Loucy (cell line): ENCODE measurements around the gene NTHL1.

Source experiments
- H2AFZ ChIP-seq: fragments of 200-600 bp; sonication (generic); 2 replicates; pipeline ENCODE4 v1.6.0; 2016; ENCODE audit warnings: antibody characterized with exemption, mild to moderate bottlenecking, low read length, moderate library complexity
- H3F3A ChIP-seq: fragments of 200-600 bp; 2 replicates; pipeline ENCODE4 v1.6.0; 2016; ENCODE audit warnings: antibody characterized with exemption, low read depth, mild to moderate bottlenecking
- H3K27me3 ChIP-seq: fragments of 200-600 bp; sonication (generic); 2 replicates; pipeline ENCODE4 v1.6.1; 2014; ENCODE audit warnings: low read length, mild to moderate bottlenecking; ENCODE audit not compliant: insufficient read depth, poor library complexity, severe bottlenecking
- H3K36me3 ChIP-seq: fragments of 200-600 bp; sonication (generic); 2 replicates; pipeline ENCODE4 v1.6.1; 2016; ENCODE audit warnings: low read length; ENCODE audit not compliant: insufficient read depth
- H3K4me1 ChIP-seq: fragments of 200-600 bp; sonication (generic); 2 replicates; pipeline ENCODE4 v1.5.1; 2014; ENCODE audit warnings: low read length, mild to moderate bottlenecking; ENCODE audit not compliant: insufficient read depth, poor library complexity, severe bottlenecking
- H3K4me2 ChIP-seq: fragments of 200-600 bp; sonication (generic); 2 replicates; pipeline ENCODE4 v1.6.0; 2014; ENCODE audit warnings: antibody characterized with exemption, low read length, low read depth, mild to moderate bottlenecking; ENCODE audit not compliant: poor library complexity, severe bottlenecking
- H3K4me3 ChIP-seq: fragments of 200-600 bp; sonication (generic); 2 replicates; pipeline ENCODE4 v1.5.1; 2014; ENCODE audit warnings: low read length, mild to moderate bottlenecking, mixed read lengths; ENCODE audit not compliant: poor library complexity, severe bottlenecking
- H3K79me2 ChIP-seq: fragments of 200-600 bp; sonication (generic); 2 replicates; pipeline ENCODE4 v1.6.1; 2014; ENCODE audit warnings: low read length; ENCODE audit not compliant: insufficient read depth
- H3K9ac ChIP-seq: fragments of 200-600 bp; sonication (generic); 2 replicates; pipeline ENCODE4 v1.6.0; 2014; ENCODE audit warnings: mild to moderate bottlenecking, low read depth, low read length, moderate library complexity; ENCODE audit not compliant: poor library complexity, severe bottlenecking
- H3K9me2 ChIP-seq: fragments of 200-600 bp; sonication (generic); replicated peaks from 2 replicates; pipeline ENCODE4 v1.6.1; 2016; ENCODE audit warnings: low read depth, low read length, mixed read lengths
- H3K9me3 ChIP-seq: fragments of 200-600 bp; sonication (generic); 2 replicates; pipeline ENCODE4 v1.6.1; 2014; ENCODE audit warnings: mild to moderate bottlenecking, antibody characterized with exemption, low read length, low read depth; ENCODE audit not compliant: insufficient read depth
- H4K20me1 ChIP-seq: fragments of 200-600 bp; sonication (generic); 2 replicates; pipeline ENCODE4 v1.6.0; 2014; ENCODE audit warnings: antibody characterized with exemption, low read length, mild to moderate bottlenecking; ENCODE audit not compliant: insufficient read depth, poor library complexity, severe bottlenecking
- EZH2phosphoT487 ChIP-seq: fragments of 200-600 bp; IDR thresholded peaks from 2 replicates; pipeline ENCODE4 v1.6.1; 2018; ENCODE audit warnings: antibody characterized with exemption, mild to moderate bottlenecking, moderate library complexity, borderline replicate concordance
- TF ChIP-seq, protein P1 (sequence below): fragments of 200-600 bp; sonication (generic); conservative IDR thresholded peaks from 2 replicates; pipeline ENCODE4 v1.5.1; 2014; ENCODE audit warnings: mild to moderate bottlenecking, antibody characterized with exemption, low read length

The NTHL1 gene

DNA sequence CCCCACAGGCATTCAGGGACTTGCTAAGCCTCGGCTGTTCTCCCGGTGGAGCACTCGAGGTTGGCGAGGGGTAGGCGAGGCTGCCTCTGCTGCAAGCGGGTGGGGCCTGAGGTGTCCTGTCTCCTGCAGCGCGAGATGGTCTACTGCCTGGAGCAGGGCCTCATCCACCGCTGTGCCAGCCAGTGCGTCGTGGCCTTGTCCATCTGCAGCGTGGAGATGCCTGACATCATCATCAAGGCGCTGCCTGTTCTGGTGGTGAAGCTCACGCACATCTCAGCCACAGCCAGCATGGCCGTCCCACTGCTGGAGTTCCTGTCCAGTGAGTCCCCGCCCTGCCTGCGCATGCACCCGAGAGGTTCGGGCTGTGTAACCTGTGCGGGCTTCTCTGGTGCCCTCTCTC lies 26.4 kb upstream of the NTHL1 start:
- Histone ChIP-seq H3K4me3 (no peak overlapping the region), H3K27me3 (no peaks in the 10 kb centered on the region), H3K9me3 (no peaks in the 10 kb centered on the region), H3K4me2 (no peak overlapping the region), H3K9me2 (no peaks in the 10 kb centered on the region), H2AFZ (no peak overlapping the region), H3K4me1 (no peaks in the 10 kb centered on the region), H3K79me2 (no peaks in the 10 kb centered on the region), H4K20me1 (no peaks in the 10 kb centered on the region), H3K36me3 (no peaks in the 10 kb centered on the region), H3K9ac (no peak overlapping the region), H3F3A (no peaks in the 10 kb centered on the region)
- TF ChIP-seq, protein P1, sequence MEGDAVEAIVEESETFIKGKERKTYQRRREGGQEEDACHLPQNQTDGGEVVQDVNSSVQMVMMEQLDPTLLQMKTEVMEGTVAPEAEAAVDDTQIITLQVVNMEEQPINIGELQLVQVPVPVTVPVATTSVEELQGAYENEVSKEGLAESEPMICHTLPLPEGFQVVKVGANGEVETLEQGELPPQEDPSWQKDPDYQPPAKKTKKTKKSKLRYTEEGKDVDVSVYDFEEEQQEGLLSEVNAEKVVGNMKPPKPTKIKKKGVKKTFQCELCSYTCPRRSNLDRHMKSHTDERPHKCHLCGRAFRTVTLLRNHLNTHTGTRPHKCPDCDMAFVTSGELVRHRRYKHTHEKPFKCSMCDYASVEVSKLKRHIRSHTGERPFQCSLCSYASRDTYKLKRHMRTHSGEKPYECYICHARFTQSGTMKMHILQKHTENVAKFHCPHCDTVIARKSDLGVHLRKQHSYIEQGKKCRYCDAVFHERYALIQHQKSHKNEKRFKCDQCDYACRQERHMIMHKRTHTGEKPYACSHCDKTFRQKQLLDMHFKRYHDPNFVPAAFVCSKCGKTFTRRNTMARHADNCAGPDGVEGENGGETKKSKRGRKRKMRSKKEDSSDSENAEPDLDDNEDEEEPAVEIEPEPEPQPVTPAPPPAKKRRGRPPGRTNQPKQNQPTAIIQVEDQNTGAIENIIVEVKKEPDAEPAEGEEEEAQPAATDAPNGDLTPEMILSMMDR = no peak
- no peak for TF ChIP-seq EZH2phosphoT487

DNA sequence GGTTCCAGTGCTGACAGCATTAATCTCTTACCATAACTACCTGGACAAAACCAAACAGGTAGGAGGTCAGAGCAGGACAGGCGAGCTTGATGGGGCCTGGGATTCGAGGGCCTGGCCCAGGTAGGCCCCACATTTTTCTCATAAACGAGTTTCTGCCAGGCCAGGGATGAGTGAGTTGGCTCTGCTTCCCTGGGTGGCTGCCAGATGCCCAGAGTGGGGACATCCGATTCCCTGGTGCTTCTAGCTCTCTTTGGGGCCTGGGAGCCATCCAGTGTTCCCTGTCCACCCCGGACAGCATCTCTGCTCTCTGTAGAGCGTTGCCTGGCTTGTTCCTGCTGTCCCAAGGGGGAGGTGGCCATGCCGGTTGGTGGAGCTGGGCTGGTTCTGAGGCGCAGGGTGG lies 25.3 kb upstream of the NTHL1 start:
- Histone ChIP-seq H3K9me2 (no peaks in the 10 kb centered on the region), H2AFZ (no peak overlapping the region), H3K79me2 (no peaks in the 10 kb centered on the region), H3F3A (no peaks in the 10 kb centered on the region), H3K9ac (no peak overlapping the region), H3K9me3 (no peaks in the 10 kb centered on the region), H3K4me3 (no peak overlapping the region), H3K27me3 (no peaks in the 10 kb centered on the region), H4K20me1 (no peaks in the 10 kb centered on the region), H3K4me1 (no peaks in the 10 kb centered on the region), H3K4me2 (no peak overlapping the region), H3K36me3 (no peaks in the 10 kb centered on the region)
- TF ChIP-seq EZH2phosphoT487 = no peak
- TF ChIP-seq, protein P1 = no peak

DNA sequence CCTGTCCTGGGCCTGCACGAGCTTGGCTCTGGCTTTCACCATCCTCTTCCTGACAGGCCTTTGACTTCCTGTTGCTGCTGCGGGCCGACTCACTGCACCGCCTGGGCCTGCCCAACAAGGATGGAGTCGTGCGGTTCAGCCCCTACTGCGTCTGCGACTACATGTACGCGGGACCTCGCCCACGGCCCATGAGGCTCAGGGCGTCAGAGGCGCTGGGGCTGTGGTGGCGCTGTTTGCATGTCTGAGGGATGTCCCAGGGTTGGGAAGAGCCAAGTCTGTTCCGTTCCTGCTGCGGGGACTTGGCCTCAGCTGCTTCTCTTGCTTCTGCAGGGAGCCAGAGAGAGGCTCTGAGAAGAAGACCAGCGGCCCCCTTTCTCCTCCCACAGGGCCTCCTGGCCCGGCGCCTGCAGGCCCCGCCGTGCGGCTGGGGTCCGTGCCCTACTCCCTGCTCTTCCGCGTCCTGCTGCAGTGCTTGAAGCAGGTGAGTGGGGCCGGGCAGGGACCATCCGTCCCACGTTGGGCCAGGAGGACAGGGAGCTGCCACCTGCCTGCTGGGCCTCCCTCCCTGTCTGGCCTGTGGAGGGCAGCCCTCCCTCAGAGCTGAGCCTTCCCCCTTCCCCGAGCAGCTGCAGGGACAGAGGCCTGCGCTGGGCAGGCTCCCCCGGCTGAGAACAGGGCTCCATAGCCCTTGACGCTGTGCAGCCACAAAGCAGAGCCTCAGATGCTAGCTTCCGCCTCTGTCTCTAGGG lies 24.0 kb upstream of the NTHL1 start:
- H3K27me3 ChIP-seq = no peaks in the 10 kb centered on the region
- H3K9me3 ChIP-seq = no peaks in the 10 kb centered on the region
- H3K79me2 ChIP-seq = no peaks in the 10 kb centered on the region
- no peaks in the 10 kb centered on the region for H4K20me1 ChIP-seq
- no peaks in the 10 kb centered on the region for H3K4me1 ChIP-seq
- no peak overlapping the region for H3K4me2 ChIP-seq
- H3K9ac ChIP-seq = no peak overlapping the region
- H3F3A ChIP-seq = no peaks in the 10 kb centered on the region
- no peaks in the 10 kb centered on the region for H3K9me2 ChIP-seq
- no peak overlapping the region for H3K4me3 ChIP-seq
- no peak overlapping the region for H2AFZ ChIP-seq
- TF ChIP-seq, protein P1 = no peak
- no peak for TF ChIP-seq EZH2phosphoT487
- H3K36me3 ChIP-seq = no peaks in the 10 kb centered on the region
